Measurements from ENCODE around the gene USP6NL.
"Not testable (repeated sequence)": the region's sequence is repeated elsewhere in the genome, so short reads cannot be mapped to it uniquely, and the experiment has no call there.

The USP6NL gene

DNA sequence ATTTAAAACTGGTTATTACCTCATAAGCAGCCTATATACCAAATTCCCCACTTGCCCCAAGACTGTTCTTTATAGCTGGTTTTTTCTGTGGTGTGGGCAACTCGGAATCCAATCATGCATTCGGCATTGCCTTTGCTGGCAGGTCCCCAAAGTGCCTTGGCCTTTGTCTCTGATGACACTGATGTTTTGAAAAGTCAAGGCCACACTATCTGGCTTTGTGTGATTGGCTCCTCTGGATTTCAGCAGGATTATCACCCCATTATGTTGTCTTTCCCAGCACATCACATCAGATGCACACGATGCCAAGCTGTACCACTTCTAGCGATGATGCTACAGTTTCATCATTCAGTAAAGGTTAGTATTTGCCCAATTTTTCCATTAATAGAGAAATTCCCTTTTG lies 97.7 kb downstream of the USP6NL start:
- DNase-seq: no peak

GRCh38 chr10:11512596-11512995 lies 98.9 kb downstream of the USP6NL start:
- no peak for DNase-seq

DNA sequence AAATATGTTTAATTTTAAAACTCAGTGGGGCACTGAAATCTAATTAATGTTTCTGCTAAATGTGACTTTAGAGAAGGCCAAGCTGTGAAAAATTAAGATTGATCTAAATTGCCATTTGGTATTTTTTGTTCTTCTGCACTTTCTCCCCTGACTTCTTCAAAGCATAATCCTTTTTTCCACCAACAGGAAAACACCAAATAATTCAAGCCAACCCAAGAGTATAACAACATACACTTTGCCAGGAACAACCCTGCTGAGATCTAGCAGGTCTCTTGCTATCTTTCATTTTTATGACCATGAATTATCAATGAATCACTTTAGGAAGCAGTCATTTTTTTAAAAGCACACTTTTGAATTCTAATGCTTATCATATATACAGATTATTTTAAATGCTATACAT lies 100.1 kb downstream of the USP6NL start:
- DNase-seq: no peak

DNA sequence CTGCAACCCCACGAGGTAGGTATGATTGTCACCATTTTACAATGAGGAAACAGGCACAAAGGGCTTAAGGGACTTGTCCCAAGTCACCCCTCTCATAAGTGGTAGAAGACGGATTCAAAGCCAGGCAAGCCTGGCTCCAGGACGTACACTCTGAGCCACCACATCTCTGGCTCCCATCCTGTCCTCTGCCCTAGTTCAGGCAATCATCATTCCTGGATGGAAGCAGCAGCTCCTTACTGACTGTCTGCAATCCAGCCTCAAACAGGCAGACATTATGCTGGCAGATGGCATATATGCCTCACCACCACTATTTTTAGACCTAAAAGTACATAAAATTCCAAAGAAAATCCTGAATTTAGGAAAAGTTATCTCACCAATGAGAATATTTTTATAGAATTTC lies 100.7 kb downstream of the USP6NL start:
- DNase-seq: no peak

- DNase-seq: no peak
These were observed 101.2 kb downstream of the USP6NL start for GRCh38 chr10:11510281-11510680.

- DNase-seq: no peak
These were observed 102.4 kb downstream of the USP6NL start for GRCh38 chr10:11509036-11509435.

- DNase-seq: no peak
These were observed 105.1 kb downstream of the USP6NL start for GRCh38 chr10:11506247-11506789.

DNA sequence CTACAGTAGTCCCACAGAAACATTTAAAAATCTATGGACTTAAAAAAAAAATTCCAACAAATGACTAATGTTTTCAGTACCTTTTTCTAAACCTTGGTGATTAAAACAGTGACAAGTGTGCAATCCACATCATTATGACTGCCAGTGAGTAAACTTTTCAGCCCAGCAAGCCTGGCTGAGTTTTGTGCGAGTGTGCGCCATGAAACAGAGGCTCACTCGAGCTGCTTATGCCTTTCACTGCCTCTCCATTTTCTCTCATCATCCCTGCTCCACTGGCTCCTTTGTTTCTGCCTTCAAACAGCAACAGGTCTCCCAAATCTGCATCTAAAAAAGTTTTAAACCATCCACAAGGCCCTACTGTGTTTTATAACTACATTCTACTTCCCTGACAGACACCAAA lies 105.8 kb downstream of the USP6NL start:
- DNase-seq: no peak

GRCh38 chr10:11504566-11505285 lies 106.7 kb downstream of the USP6NL start:
- no peak for DNase-seq

DNA sequence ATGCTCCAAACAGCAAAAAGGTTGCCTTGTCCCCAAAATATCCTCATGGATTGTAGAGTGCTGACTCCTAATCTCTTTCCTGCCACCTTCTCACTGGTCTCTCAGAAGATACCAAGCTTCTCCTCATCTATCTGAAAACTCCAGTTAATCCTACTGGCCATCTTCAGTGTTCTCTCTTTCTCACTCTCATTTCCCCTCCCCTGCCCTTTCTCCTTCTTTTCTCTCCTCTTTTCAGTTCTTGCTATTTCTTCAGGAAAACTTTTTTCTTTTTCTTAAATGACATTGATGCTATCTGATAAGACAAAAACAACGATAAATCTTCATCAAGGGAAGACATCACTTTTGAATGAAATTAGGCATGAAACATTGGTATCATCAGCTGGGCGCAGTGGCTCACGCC lies 109.8 kb downstream of the USP6NL start:
- DNase-seq: no peak

DNA sequence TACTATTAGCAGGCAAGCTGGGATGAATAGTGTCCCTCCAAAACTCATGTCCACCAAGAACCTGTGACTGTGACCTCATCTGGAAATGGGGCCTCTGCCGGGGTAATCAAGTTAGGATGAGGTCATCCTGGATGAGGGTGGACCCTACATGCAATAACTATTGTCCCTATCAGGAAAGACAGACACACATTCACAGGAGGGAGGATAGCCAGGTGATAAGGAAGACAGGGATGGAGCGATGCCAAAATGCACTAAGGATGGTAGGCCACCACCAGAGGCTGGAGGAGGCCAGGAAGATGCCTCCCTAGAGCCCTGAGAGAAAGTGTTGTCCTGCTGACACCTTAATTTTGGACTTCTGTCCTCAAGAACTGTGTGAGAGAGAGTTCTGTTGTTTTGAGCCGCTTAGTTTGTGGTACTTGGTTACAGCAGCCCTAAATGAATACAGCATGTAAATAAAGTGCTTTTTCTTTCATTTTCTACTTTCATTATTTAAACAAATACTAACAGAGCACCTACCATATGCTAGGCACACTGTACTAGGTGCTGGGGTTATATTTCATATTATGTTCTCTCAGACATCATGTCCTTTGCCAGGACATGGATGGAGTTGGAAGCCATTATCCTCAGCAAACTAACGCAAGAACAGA lies 111.9 kb downstream of the USP6NL start:
- DNase-seq: no peak

DNA sequence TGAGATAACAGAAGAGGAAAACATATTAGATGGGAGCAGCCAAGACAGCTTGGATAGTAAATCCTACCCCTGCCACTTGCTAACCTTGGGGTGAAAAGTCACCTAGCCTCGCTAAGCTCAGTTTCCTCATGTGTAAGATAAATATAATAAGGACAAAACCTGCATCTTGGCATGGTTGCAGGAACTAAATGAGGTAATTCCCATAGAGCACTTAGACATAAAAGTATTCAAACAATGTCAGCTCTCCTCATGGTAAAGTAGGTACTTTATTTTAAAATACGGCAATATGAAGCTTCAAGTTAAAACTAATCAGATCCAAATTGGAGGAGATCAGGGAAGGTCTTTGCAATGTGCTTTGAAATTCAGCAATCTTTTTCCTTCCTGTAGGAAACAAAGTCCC lies 113.1 kb downstream of the USP6NL start:
- no peak for DNase-seq

- not testable (repeated sequence) for DNase-seq
These were observed 116.5 kb downstream of the USP6NL start for GRCh38 chr10:11494923-11495322.

- no peak for DNase-seq
These were observed 117.8 kb downstream of the USP6NL start for GRCh38 chr10:11493646-11494045.

- no peak for DNase-seq
These were observed 120.4 kb downstream of the USP6NL start for GRCh38 chr10:11491087-11491486.

- no peak for DNase-seq
These were observed 121.9 kb downstream of the USP6NL start for GRCh38 chr10:11489591-11489990.

DNA sequence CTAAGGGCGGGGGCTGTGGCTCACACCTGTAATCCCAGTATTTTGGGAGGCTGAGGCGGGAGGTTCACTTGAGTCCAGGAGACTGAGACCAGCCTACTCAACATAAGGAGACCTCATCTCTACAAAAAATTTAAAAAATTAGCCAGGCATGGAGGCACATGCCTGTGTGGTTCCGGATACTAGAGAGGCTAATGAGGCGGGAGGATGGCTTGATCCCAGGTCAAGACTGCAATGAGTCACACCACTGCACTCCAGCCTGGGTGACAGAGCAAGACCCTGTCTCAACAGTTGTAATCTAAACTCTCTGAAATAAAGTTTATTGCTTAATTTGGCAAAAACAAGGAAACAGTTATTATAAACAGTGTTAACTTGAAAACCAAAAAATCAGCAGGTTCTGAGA lies 123.3 kb downstream of the USP6NL start:
- DNase-seq: no peak

DNA sequence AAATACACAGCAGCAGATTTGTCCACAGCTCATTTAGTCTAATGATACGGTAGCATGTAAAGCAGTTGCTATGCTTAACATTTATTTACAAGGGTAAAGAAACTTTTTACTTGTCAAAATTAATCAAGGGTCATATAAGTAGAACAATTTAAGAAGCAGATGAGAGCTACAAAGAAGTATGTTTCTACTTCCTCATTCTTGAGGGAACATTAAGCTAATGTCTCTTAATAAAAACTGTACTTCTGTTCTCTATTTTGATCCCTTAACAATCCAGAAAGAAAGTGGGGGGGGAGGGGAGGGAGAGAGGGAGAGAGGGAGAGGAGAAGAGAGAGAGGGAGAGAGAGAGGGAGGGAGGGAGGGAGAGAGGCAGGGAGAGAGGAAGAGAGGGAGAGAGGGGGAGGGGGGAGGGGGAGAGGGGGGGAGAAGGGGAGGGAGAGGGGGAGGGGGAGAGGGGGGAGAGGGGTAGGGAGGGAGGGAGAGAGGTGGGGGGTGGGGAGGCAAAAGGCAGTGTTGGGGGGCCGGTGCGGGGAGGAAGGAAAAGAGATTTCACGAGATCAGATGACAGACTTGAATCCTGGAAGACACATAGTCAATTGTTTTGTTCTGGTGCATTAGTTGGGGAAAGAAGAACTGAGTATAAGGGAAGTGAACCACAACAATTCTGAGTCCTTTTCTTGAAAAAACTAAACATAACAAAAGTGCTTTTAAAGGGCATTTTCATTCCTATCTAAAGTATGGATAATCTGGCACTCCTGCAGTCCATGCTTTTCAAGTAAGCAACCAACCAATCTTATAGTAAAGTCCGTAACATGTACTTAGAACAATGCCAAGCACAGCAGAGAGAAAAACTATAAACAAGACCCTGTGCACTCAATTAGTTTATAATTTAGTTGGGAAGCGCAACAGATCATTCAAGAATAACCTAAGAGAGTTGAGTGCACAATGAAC lies 128.0 kb downstream of the USP6NL start:
- no peak for DNase-seq

GRCh38 chr10:11482306-11482705 lies 129.1 kb downstream of the USP6NL start:
- no peak for DNase-seq

- DNase-seq: no peak
These were observed 130.8 kb downstream of the USP6NL start for GRCh38 chr10:11480687-11481086.

- DNase-seq: no peak
These were observed 132.2 kb downstream of the USP6NL start for GRCh38 chr10:11479300-11479699.

DNA sequence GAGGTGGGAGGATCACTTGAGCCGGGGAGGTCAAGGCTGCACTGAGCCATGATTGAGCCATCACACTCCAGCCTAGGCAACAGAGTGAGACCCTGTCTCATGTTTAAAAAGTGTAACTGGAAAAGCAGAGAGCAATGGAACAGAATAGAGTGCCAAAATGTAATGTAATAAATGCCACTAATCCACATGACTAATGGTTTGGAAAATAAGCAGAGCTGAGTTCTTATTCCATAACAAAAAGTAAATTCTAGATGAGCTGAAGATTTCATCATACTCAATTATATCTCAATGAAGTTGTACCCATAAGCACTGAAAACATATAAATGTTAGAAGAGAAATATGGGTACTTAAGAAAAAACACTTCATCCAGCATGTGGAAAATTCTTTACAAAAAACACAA lies 132.6 kb downstream of the USP6NL start:
- no peak for DNase-seq

GRCh38 chr10:11475831-11476434 lies 135.5 kb downstream of the USP6NL start:
- DNase-seq: no peak

All from fibroblast of skin of back (primary cell).